Measurements from ENCODE around the gene PYGM. TPM values are rescaled to one million over a fixed set of nuclear protein-coding genes. Genes with fewer than 3 reads are reported as not detected.

PYGM gene
- total RNA-seq, 6 experiments from 2014 or later = 0.11 to 0.21 (median 0.13) TPM; not detected in 2

GRCh38 chr11:64769283-64769682, 9.5 kb upstream of the PYGM start:
- DNase-seq = no peak
- Mint-ChIP-seq H3K27me3 (ENCODE audit: insufficient read depth) (peaks cover 7% of the 10 kb centered on the region), H3K9me3 (no peaks in the 10 kb centered on the region), H3K4me3 (no peak overlapping the region), H3K4me1 (ENCODE audit: low read depth) (peaks cover 21% of the 10 kb centered on the region), H3K27ac (no peak overlapping the region), H3K36me3 (ENCODE audit: low read depth) (peaks cover 77% of the 10 kb centered on the region)
- TF ChIP-seq CTCF (IDR thresholded peaks at IDR 0.05) = no peak

DNA sequence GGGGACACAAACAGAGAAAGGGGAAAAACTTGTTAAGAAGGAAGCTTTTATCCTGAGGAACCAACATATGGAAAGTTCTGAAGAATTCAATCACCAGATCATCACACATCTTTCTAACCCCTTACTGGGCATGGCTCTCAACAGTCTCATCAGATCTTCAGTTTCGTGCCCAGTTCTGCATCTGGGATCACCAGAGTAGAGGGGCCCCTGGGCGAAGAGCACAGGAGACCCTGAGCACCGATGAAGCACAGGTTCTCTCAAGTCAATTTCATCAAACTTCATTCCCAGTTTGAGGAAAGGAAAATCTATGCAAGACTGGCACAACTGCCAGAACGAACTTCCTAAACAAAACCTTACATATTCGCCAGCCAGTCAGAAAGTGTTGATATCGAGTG, 8.5 kb upstream of the PYGM start:
- peaks cover 31% of the 10 kb centered on the region for H3K4me1 Mint-ChIP-seq (ENCODE audit: low read depth)
- DNase-seq = no peak
- no peak for TF ChIP-seq CTCF (IDR thresholded peaks at IDR 0.05)
- no peak overlapping the region for H3K27ac Mint-ChIP-seq
- peaks cover 77% of the 10 kb centered on the region for H3K36me3 Mint-ChIP-seq (ENCODE audit: low read depth)
- no peaks in the 10 kb centered on the region for H3K9me3 Mint-ChIP-seq
- peaks cover 7% of the 10 kb centered on the region for H3K27me3 Mint-ChIP-seq (ENCODE audit: insufficient read depth)
- H3K4me3 Mint-ChIP-seq = no peak overlapping the region

DNA sequence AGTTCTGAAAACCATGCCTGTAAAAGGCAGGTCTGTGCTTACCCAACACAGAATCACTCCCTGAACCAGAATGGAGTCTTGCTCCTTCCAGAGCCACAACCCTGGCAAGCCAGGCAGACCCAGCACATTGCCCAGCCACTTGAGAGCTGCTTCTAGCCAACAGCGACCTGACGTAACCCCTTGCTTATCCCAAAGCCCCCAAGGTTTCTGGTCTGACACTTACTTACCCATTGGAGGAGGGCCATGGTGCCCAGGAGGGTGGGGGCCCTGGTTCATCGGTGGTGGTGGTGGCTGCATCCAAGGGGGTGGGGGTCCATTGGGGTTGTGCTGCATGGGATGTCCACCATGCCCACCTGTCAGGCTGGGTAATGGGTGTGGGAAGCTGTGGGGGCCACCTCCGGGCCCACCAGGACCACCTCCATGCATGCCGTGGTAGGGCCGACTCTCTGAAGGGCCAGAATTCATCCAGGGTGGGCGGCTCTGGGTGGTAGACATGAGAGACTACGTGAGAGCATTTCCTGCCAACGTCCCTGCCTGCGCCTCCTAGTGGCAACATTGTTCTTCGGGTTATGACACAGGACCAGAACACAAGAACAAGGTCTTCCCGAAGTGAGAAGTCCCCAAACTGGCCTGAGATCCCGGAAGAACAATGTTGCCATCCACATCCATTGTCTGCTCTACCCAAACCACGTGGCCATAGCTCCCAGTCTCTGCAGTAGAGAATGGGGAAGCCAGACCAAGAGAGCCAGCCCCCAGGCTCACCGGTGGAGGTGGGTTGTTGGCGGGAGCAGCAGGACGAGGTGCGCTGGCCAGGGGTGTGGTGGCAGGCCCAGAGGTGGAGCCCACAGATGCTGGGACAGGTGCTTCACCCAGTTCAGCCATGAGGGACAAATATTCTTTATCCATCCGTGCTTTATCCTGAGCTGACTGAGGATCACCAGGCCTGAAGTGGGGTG, 7.8 kb upstream of the PYGM start:
- H3K36me3 Mint-ChIP-seq (ENCODE audit: low read depth) = peaks cover 77% of the 10 kb centered on the region
- no peaks in the 10 kb centered on the region for H3K9me3 Mint-ChIP-seq
- peaks cover 7% of the 10 kb centered on the region for H3K27me3 Mint-ChIP-seq (ENCODE audit: insufficient read depth)
- no peak overlapping the region for H3K4me3 Mint-ChIP-seq
- DNase-seq = peak; percentile 39
- peak overlapping the region; percentile 64; the same call in 1 of the 2 replicates for H3K27ac Mint-ChIP-seq
- peak; percentile 95 for TF ChIP-seq CTCF (IDR thresholded peaks at IDR 0.05)
- peaks cover 34% of the 10 kb centered on the region for H3K4me1 Mint-ChIP-seq (ENCODE audit: low read depth)

GRCh38 chr11:64766881-64767280, 7.1 kb upstream of the PYGM start:
- no peak overlapping the region for H3K27ac Mint-ChIP-seq
- H3K4me1 Mint-ChIP-seq (ENCODE audit: low read depth) = peaks cover 34% of the 10 kb centered on the region
- H3K4me3 Mint-ChIP-seq = no peak overlapping the region
- peaks cover 9% of the 10 kb centered on the region for H3K27me3 Mint-ChIP-seq (ENCODE audit: insufficient read depth)
- TF ChIP-seq CTCF (IDR thresholded peaks at IDR 0.05) = no peak
- no peaks in the 10 kb centered on the region for H3K9me3 Mint-ChIP-seq
- no peak for DNase-seq
- peaks cover 76% of the 10 kb centered on the region for H3K36me3 Mint-ChIP-seq (ENCODE audit: low read depth)

GRCh38 chr11:64765851-64766665, 6.3 kb upstream of the PYGM start:
- peaks cover 9% of the 10 kb centered on the region for H3K27me3 Mint-ChIP-seq (ENCODE audit: insufficient read depth)
- no peak for DNase-seq
- H3K36me3 Mint-ChIP-seq (ENCODE audit: low read depth) = peaks cover 68% of the 10 kb centered on the region
- no peak for TF ChIP-seq CTCF (IDR thresholded peaks at IDR 0.05)
- H3K4me3 Mint-ChIP-seq = no peak overlapping the region
- H3K27ac Mint-ChIP-seq = no peak overlapping the region
- peaks cover 34% of the 10 kb centered on the region for H3K4me1 Mint-ChIP-seq (ENCODE audit: low read depth)
- H3K9me3 Mint-ChIP-seq = no peaks in the 10 kb centered on the region

All from HFFc6 (cell line).